Measurements from ENCODE around the gene TNFSF13. TPM values are rescaled to one million over a fixed set of nuclear protein-coding genes. Genes with fewer than 3 reads are reported as not detected.
A peak's percentile ranks its signal among the peaks of the same experiment; 100 is the strongest.

TNFSF13 gene
- total and polyA plus RNA-seq, 2 of the 8 experiments (the other 6 are each of a cell fraction or from before 2014, with no cell fraction given) = 2.1 to 2.6 TPM

- DNase-seq (ENCODE audit: low read depth in 1 of 2, low spot score in 2 of 2) (peak; percentile 65 to 79), FAIRE-seq (peak; percentile 88)
- H2BK12ac ChIP-seq (ENCODE audit: low read depth, low read length) = no peak overlapping the region
- no peak overlapping the region for H4K5ac ChIP-seq (ENCODE audit: insufficient read length, low read depth, low read length)
- no peaks in the 10 kb centered on the region for H3K23me2 ChIP-seq (ENCODE audit: low read depth, low read length)
- WGBS, 2 experiments (ENCODE audit: extremely low coverage in 1 of 2, insufficient coverage in 1 of 2, insufficient read length in 1 of 2, insufficient replicate concordance in 2 of 2, low coverage in 1 of 2, low lambda C conversion rate in 2 of 2, missing lambda C conversion rate in 1 of 2) = 54% methylated on average over 10 of the region's 10 CpGs; no CpG with 5 or more reads in 1 of the 2 experiments
- H3K27me3 ChIP-seq (replicated peaks in 1 of 4; ENCODE audit: control insufficient read depth in 3 of 4, extremely low read depth in 1 of 4, insufficient read depth in 3 of 4, low read length in 3 of 4) = no peaks in the 10 kb centered on the region
- H4K8ac ChIP-seq (ENCODE audit: extremely low read depth, insufficient read depth, low read length) = 0 out of 2 replicates have a peak overlapping the region, but pooled peaks have one; percentile 7
- H3K9ac ChIP-seq (replicated peaks in 1 of 4; ENCODE audit: extremely low read depth in 1 of 4, low read depth in 3 of 4, low read length in 3 of 4) = no peak overlapping the region
- H3K27ac ChIP-seq (ENCODE audit: low read depth, low read length) = no peak overlapping the region
- no peak overlapping the region for H2AK5ac ChIP-seq (ENCODE audit: low read depth, low read length)
- ChIA-PET POLR2A (ENCODE audit: partially characterized antibody) (interaction anchor here (0.9 to 2.0 kb wide), 7 partner anchors 9 to 66 kb away, joined by 3 to 13 read pairs (median 4); partner anchors contain the start of gene TNFSF12), CTCF (ENCODE audit: partially characterized antibody) (interaction anchor here (0.6 to 1.6 kb wide), 13 partner anchors 9 to 401 kb away, joined by 3 to 12 read pairs (median 3); no protein-coding TSS in a partner anchor)
- H3K79me2 ChIP-seq (ENCODE audit: control insufficient read depth in 1 of 2, insufficient read depth in 2 of 2, low read length in 2 of 2) = no peaks in the 10 kb centered on the region
- no peaks in the 10 kb centered on the region for H3K4me1 ChIP-seq (replicated peaks in 1 of 4; ENCODE audit: control insufficient read depth in 3 of 4, insufficient read depth in 4 of 4, low read length in 3 of 4)
- H4K20me1 ChIP-seq (replicated peaks in 1 of 2; ENCODE audit: control insufficient read depth in 1 of 2, insufficient read depth in 2 of 2, low read length in 2 of 2) = no peaks in the 10 kb centered on the region
- no peak overlapping the region for H3K23ac ChIP-seq (ENCODE audit: insufficient read length)
- H3K4ac ChIP-seq (replicated peaks; ENCODE audit: insufficient read length, low read depth, low read length) = no peak overlapping the region
- no peaks in the 10 kb centered on the region for H3K79me1 ChIP-seq (ENCODE audit: low read depth, low read length)
- no peak overlapping the region for H3K56ac ChIP-seq (replicated peaks; ENCODE audit: insufficient read length, low read depth, low read length)
- no peak overlapping the region for H2AFZ ChIP-seq (ENCODE audit: low read length)
- H3K36me3 ChIP-seq (ENCODE audit: control insufficient read depth in 2 of 4, insufficient read depth in 4 of 4, low read length in 3 of 4) = no peaks in the 10 kb centered on the region
- H3K18ac ChIP-seq (ENCODE audit: extremely low read depth, low read length) = no peak overlapping the region
- peaks cover 5 to 7% of the 10 kb centered on the region in 2 experiments; a peak in 3 of 4 replicates for H3K9me3 ChIP-seq (ENCODE audit: insufficient read depth in 2 of 2, low read depth in 1 of 2, low read length in 1 of 2)
- no peak overlapping the region for H2BK5ac ChIP-seq (ENCODE audit: low read depth, low read length)
- 0 out of 8 replicates have a peak overlapping the region, but pooled peaks of 1 of the 4 experiments have one; percentile 10 for H3K4me3 ChIP-seq (ENCODE audit: extremely low read depth in 1 of 4, insufficient read depth in 2 of 4, low read depth in 3 of 4, low read length in 4 of 4)
- TF ChIP-seq CTCF (IDR thresholded peaks at IDR 0.05; ENCODE audit: control extremely low read depth in 1 of 3, insufficient read depth in 1 of 3, low read depth in 1 of 3, low read length in 3 of 3) = peak; percentile 32 to 76 (median 52)
- TF ChIP-seq RAD21 (IDR thresholded peaks at IDR 0.05 in 1 of 2, conservative IDR thresholded peaks at IDR 0.05 in 1 of 2; ENCODE audit: low read depth in 2 of 2, low read length in 2 of 2) = peak; percentile 31 to 42; a peak in 2 of 4 replicates
- TF ChIP-seq ATF3 (IDR thresholded peaks at IDR 0.05; ENCODE audit: insufficient read depth, low read depth, low read length) = no peak
- no peak for TF ChIP-seq BCL11A (IDR thresholded peaks at IDR 0.05; ENCODE audit: low read depth in 2 of 2, low read length in 2 of 2)
- TF ChIP-seq ASH2L (IDR thresholded peaks at IDR 0.05; ENCODE audit: low read length) = peak; percentile 55
- TF ChIP-seq YY1 (IDR thresholded peaks at IDR 0.05; ENCODE audit: low read depth, low read length) = peak; percentile 83
- 0 out of 2 replicates have a peak, but pooled peaks have one; percentile 36 for TF ChIP-seq SP1 (IDR thresholded peaks at IDR 0.05; ENCODE audit: low read depth, low read length)
- no peak for TF ChIP-seq RNF2 (IDR thresholded peaks at IDR 0.05; ENCODE audit: borderline replicate concordance, low read depth, low read length, missing control alignments, poor library complexity, severe bottlenecking)
- no peak overlapping the region for H4K91ac ChIP-seq (replicated peaks; ENCODE audit: insufficient read length, low read length)
- no peak overlapping the region for H3K14ac ChIP-seq (ENCODE audit: insufficient read length)
- H2BK120ac ChIP-seq (replicated peaks; ENCODE audit: low read depth, low read length) = no peak overlapping the region
- no peak overlapping the region for H2BK15ac ChIP-seq (ENCODE audit: low read length)
- H2BK20ac ChIP-seq (ENCODE audit: low read length) = no peak overlapping the region
- 0 out of 4 replicates have a peak overlapping the region, but pooled peaks of 1 of the 2 experiments have one; percentile 18 for H3K4me2 ChIP-seq (ENCODE audit: insufficient read depth in 1 of 2, low read depth in 2 of 2, low read length in 2 of 2)
Observed at GRCh38 chr17:7523033-7523432, 35.5 kb upstream of the TNFSF13 start.

All from H1 (cell line).